Activated naive CD4-positive, alpha-beta T cell treated with anti-CD3 and anti-CD28 coated beads, Interleukin-2, amount 50 U/mL, for 72 hours (primary cell): ENCODE measurements around the gene CLTB. TPM values are rescaled to one million over a fixed set of nuclear protein-coding genes. Genes with fewer than 3 reads are reported as not detected.
A peak's percentile ranks its signal among the peaks of the same experiment; 100 is the strongest.
"Not testable (repeated sequence)": the region's sequence is repeated elsewhere in the genome, so short reads cannot be mapped to it uniquely, and the experiment has no call there.

Experiments used
- ATAC-seq, 2 donors: fragments of 150-1000 bp; cut with Tn5 transposase; 2 replicates each; pipeline ENCODE4 v1.10.0; 2021; ENCODE audit warnings: mild to moderate bottlenecking in 2 of 2, moderate library complexity in 2 of 2
- DNase-seq, 2 donors: peaks; one replicate each; pipeline ENCODE4 v3.0.0; 2021 to 2022; ENCODE audit warnings: low spot score in 2 of 2
- H3K27ac Mint-ChIP-seq, 2 donors: one replicate each; pipeline ENCODE4 v1.8.0; 2022; ENCODE audit warnings: mild to moderate bottlenecking in 2 of 2, mixed read lengths in 2 of 2
- H3K36me3 Mint-ChIP-seq, 2 donors: one replicate each; pipeline ENCODE4 v1.8.0; 2022; ENCODE audit warnings: mixed read lengths in 2 of 2
- H3K9me3 Mint-ChIP-seq, 2 donors: one replicate each; pipeline ENCODE4 v1.8.0; 2022; ENCODE audit warnings: mixed read lengths in 2 of 2
- total RNA-seq, 2 donors: library from RNA; stranded (reverse); gene quantifications; one replicate each; pipeline ENCODE4 v1.2.3, GENCODE V29; 2022

Gene CLTB, protein sequence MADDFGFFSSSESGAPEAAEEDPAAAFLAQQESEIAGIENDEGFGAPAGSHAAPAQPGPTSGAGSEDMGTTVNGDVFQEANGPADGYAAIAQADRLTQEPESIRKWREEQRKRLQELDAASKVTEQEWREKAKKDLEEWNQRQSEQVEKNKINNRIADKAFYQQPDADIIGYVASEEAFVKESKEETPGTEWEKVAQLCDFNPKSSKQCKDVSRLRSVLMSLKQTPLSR
- 10 to 100 TPM; 41.8 to 48.6 TPM for total RNA-seq

DNA sequence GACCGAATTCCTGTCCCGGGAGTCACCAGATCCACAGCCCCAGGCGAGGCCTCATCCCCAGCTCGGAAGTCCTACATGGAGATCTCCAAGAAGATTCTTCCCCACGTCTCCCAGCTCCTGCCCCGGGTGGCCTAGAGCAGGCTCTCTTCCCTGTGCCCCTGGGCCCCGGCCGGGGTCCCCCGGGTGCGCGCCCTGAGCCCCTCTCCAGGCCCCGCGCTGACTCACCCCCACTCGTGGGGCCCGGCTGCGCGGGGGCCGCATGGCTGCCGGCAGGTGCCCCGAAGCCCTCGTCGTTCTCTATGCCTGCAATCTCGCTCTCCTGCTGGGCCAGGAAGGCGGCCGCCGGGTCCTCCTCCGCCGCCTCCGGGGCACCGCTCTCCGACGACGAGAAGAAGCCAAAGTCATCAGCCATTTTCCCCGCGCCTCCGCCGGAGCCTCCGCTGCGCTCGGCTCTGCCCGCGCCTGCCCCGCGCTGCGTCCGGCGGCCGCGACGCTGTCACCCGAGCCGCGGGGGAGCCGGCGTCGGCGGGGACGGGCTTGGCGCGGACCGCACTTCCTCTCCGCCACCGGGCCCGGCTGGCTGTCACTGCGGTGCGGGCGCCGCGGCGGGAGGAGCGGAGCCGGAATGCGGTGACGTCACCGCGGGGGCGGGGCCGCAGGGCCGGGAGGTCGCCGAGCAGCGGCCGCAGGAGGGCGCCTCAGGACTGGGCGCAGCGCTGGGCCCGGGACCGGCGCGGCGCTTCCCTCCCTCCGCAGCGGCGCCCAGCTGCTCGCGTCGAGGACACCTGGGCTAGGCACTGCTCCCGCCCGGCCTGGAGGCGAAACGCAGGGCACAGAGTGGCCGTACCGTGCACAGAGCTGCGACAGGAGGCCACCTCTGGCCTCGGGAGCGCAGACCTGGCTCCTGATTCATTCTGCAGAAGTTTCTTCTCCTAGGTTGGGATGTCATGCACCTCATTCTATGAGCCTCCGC is at the start of gene CLTB:
CLTB (minus strand) TSS at position 588 of the 973 bp plus-strand sequence; CDS start at position 412, 176 bp downstream.
- H3K9me3 Mint-ChIP-seq = no peaks in the 10 kb centered on the region
- ATAC-seq (peak; percentile 96 to 98), DNase-seq (peak; percentile 77 to 87)
- H3K36me3 Mint-ChIP-seq = no peaks in the 10 kb centered on the region
- H3K27ac Mint-ChIP-seq = peak within 1 kb of the TSS; percentile 15 to 30

DNA sequence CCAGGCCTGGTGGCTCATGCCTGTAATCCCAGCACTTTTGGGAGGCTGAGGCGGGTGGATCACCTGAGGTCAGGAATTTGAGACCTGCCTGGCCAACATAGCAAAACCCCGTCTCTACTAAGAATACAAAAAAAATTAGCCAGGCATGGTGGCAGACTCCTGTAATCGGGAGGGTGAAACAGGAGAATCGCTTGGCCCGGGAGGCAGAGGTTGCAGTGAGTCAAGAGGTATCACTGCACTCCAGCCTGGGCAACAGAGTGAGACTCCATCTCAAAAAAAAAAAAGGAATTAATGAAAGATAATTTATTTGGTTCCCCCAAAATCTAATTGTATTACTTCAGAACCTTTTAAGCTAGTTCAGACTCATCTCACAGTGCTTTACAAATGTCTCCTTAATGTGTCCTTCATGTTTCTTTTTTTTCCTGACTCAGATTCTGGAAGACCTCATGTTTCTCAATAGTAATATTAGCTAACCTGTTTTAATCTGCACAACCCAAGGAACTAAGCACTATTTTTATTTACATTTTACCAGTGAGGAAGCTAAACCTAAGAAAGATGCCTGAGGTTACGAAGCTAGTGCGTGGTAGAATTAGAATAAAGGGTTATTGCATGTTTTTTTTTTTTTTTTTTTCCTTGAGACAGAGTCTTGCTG is 46.9 kb upstream of the CLTB start:
- no peaks in the 10 kb centered on the region for H3K9me3 Mint-ChIP-seq

DNA sequence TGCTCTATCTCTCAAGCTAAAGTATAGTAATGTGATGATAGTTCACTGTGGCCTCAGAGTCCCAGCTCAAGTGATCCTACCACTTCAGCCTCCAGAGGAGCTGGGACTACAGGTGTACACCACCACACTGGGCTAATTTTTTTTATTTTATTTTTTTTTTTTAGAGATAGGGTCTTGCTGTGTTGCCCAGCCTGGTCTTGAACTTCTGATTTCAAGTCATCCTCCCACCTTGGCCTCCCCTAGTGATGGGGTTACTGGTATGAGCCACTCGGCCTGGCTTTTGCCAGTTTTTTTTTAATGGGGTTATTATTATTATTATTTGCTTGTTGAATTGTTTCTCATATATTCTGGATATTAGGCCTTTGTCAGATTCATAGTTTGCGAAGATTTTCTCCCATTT is 45.0 kb upstream of the CLTB start:
- Mint-ChIP-seq H3K27ac (no peak overlapping the region), H3K36me3 (peaks cover 4 to 6% of the 10 kb centered on the region in 2 donors), H3K9me3 (no peaks in the 10 kb centered on the region)
- no peak for ATAC-seq
- no peak for DNase-seq

More for the DNA sequence above, 46.9 kb upstream of the CLTB start:
- H3K27ac Mint-ChIP-seq = no peak overlapping the region
- DNase-seq (no peak), ATAC-seq (no peak)
- H3K36me3 Mint-ChIP-seq = peaks cover 4 to 13% of the 10 kb centered on the region in 2 donors

DNA sequence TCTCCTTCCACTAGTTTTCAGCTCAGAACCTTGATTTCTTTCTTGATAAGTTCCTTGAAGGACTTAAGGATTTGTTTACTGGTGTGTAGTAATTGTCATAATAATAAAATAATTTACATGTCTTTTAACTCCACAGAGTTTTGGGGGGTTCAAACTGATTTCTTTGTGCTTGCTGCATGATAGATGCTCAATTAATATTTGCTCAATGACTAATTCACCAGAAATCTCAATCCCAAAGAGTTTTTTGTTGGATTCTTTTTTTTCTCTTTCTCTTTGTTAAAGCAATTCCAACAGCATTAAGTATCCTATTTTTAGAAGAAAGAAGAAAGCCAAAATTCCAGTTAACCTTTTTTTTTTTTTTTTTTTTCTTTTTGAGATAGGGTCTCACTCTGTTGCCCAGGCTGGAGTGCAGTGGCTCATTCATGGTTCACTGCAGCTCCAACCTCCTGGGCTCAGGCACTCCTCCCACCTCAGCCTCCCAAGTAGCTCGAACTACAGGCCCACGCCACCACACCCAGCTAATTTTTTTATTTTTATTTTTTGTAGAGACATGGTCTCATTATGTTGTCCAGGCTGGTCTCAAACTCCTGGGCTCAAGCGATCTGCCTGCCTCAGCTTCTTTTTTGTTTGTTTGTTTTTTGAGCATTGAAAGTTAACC is 42.7 kb upstream of the CLTB start:
- Mint-ChIP-seq H3K27ac (no peak overlapping the region), H3K9me3 (no peaks in the 10 kb centered on the region), H3K36me3 (peaks cover 0 to 4% of the 10 kb centered on the region in 2 donors)
- ATAC-seq = no peak
- no peak for DNase-seq

DNA sequence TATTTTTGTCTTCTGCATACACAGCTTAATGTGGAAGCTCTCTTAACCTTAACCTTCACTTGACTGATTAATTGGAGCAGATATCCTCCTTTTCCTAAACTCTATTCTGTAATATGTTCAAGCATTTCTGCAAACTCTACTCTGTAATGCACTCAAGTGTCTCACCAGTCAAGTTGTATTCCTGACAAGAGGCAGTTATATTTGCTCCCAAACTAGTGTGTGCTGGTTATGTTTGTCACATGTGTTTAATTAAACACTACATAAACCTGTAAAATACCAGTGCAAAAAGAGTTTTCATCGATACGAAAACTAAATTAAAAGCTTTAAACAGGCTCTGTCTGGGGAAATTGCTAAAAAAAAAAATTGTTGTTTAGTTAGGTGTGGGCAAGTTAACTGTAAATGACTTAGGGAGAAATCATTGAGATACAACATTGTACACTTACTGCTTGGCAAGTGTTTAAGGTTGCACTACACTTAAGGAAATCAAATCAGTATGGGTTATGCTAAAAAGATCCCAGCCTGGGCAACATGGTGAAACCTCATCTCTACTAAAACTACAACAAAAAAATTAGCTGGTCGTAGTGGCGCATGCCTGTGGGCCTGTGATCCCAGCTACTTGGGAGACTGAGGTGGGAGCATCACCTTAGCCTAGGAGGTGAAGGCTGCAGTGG is 38.5 kb upstream of the CLTB start:
- ATAC-seq = no peak
- Mint-ChIP-seq H3K36me3 (peaks cover 0 to 6% of the 10 kb centered on the region in 2 donors), H3K27ac (no peak overlapping the region)

DNA sequence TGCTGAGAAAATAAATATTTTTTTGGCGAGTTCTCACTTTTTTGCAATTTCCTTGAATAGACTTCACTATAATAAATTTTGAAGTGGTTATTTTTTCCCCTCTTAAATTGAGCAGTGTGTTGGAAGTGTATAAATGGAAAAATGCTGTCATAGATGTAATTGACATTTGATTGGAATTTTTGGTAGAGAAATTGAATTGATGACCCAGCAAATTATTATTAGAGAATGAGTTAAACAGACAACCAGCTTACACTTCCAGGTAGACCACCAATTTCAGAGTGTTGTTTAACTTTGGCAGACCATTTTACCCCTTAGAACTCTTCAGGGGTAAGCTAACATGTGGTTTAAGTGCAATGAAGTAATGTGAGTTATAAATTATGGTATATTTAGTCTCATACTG is 33.7 kb upstream of the CLTB start:
- ATAC-seq (no peak), DNase-seq (no peak)
- Mint-ChIP-seq H3K27ac (no peak overlapping the region), H3K9me3 (no peaks in the 10 kb centered on the region), H3K36me3 (peaks cover 16 to 22% of the 10 kb centered on the region in 2 donors)

More for the DNA sequence above, 38.5 kb upstream of the CLTB start:
- H3K9me3 Mint-ChIP-seq = no peaks in the 10 kb centered on the region
- DNase-seq = no peak

DNA sequence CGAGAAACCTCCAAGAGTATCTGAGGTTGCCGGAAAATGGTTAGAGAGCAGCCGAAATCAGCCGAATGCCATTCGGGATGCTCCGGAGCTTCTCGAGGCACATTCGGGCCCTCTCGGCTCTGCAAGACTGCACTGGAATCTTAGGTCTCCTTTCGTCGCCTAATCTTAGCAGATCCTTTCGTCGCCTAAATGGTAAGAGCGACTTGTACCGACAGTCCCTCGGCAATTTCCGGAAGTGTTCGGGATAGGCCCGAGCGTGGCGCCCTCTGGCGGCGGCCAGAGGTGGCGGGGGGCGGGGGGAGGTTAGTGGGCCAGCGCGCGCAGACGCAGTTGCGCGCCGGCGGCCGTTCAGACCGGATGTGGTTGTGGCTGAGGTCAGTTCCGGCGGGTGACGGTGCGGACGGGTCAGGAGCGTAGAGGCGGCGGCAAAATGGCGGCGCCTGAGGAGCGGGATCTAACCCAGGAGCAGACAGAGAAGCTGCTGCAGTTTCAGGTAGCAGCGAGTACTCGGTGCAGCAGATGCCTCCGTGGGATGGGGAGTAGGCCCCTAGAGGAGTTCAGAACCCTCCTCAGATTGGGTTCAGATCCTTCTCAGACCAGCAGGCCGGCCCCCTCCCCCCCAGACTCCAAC is 31.8 kb upstream of the CLTB start, which contains the start of gene FAF2:
FAF2 (plus strand) TSS at position 408 of the 631 bp plus-strand sequence; CDS start at position 431, 23 bp downstream.
- peak within 1 kb of the TSS; percentile 99 to 100 for H3K27ac Mint-ChIP-seq
- peaks cover 16 to 22% of the 10 kb centered on the region in 2 donors for H3K36me3 Mint-ChIP-seq
- H3K9me3 Mint-ChIP-seq = no peaks in the 10 kb centered on the region
- ATAC-seq (peak; percentile 95 to 97), DNase-seq (peak; percentile 99 to 100)

DNA sequence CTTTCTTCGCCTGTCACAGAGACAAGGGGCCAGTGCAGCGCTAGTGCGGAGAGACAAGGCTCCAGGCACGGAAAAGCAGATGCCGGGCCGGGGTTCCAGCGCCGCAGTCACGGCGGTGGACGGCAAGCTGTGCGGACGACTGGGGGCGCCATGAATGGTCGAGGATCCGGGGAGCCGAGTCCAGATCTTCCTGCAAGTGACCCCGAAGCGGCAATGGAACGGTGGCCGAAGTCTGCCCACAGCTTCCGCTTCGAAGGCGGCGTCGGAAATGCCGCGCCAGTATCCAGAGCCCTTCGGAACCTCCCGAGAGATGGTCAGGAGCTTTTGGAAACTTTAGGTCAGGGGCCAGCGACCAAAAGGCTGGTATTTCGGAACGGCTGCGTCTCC is 31.2 kb upstream of the CLTB start:
- ATAC-seq = peak; percentile 2 to 49
- Mint-ChIP-seq H3K9me3 (no peaks in the 10 kb centered on the region), H3K36me3 (peaks cover 16 to 22% of the 10 kb centered on the region in 2 donors), H3K27ac (peak overlapping the region; percentile 99 to 100)
- DNase-seq = no peak

DNA sequence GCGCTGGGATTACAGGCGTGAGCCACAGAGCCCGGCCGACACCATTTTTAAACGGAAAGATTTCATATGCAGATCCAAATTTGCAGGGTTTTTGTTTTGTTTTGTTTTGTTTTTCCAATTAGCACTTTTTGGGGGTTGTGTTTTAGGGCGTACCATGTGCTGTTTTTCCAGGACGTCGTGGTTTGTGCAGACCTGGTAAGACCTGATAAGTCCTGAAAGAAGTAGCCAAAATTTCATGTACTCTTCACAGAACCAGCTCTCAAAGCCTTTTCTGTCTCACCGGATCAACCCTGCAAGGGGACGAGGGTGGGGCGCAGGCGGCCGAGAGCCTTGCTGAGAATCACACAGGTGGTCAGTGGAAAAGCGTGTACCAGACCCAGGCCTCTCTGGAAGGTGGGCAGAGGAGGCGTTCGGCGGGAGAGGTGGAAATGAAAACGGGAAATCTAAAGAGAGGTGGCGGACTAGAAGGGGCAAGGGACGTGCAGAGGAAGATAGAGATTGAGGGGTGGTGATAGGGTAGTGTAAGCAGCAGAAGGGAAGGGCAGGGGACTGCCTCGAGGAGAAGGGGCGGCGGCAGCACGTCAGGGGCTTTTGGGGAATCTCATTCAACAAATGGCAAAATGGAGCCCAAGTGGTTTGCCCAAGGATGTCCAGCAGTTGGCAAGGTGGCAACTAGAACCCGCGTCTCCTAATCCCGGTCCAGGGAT is 30.7 kb upstream of the CLTB start:
- peak overlapping the region; percentile 99 to 100 for H3K27ac Mint-ChIP-seq
- DNase-seq (peak in 1 of 2 donors; percentile 8), ATAC-seq (peak in 1 of 2 donors; percentile 10)
- H3K9me3 Mint-ChIP-seq = no peaks in the 10 kb centered on the region
- H3K36me3 Mint-ChIP-seq = peaks cover 16 to 22% of the 10 kb centered on the region in 2 donors

DNA sequence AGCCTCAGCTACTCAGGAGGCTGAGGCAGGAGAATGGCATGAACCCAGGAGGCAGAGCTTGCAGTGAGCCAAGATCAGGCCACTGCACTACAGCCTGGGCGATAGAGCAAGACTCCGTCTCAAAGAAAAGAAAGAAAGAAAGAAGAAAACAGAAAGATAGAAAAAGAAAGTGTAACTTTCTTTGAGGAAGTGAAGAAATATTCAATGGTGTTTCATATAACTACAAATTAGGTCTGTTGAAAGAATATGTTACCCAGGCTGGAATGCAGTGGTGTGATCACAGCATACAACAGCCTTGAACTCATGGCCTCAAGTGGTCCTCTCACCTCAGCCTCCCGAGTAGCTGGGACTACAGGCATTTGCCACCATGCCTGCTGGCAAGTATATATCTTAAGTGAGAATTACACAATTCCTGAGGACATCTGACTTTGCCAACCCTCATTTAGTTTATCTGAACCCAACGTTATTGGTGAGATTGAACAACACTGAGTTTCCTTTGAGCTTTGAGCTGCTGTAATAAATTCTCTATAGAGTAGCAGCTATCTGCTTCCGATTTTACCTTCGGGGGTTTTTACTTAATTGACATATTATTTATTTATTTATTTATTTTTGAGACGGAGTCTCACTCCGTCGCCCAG is 29.8 kb upstream of the CLTB start:
- no peaks in the 10 kb centered on the region for H3K9me3 Mint-ChIP-seq
- H3K36me3 Mint-ChIP-seq = peaks cover 16 to 22% of the 10 kb centered on the region in 2 donors
- no peak overlapping the region for H3K27ac Mint-ChIP-seq
- no peak for ATAC-seq
- DNase-seq = no peak

DNA sequence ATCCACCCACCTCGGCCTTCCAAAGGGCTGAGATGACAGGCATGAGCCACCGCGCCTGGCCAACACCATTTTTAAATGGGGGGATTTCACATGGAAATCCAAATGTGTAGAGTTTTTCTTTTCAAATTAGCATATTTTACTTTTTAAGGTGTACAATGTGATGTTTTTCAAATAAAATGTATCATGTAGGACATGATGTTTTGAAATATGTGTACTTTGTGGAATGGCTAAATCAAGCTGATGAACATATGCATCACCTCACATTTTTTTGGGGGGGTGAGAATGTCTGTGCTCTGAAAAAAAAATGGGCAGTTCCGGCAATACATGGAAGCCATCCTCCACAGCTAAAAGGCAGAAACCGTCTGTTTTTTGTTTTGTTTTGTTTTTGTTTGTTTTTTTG is 28.4 kb upstream of the CLTB start:
- no peaks in the 10 kb centered on the region for H3K9me3 Mint-ChIP-seq
- peaks cover 10 to 22% of the 10 kb centered on the region in 2 donors for H3K36me3 Mint-ChIP-seq
- ATAC-seq = no peak
- DNase-seq = no peak
- H3K27ac Mint-ChIP-seq = no peak overlapping the region

DNA sequence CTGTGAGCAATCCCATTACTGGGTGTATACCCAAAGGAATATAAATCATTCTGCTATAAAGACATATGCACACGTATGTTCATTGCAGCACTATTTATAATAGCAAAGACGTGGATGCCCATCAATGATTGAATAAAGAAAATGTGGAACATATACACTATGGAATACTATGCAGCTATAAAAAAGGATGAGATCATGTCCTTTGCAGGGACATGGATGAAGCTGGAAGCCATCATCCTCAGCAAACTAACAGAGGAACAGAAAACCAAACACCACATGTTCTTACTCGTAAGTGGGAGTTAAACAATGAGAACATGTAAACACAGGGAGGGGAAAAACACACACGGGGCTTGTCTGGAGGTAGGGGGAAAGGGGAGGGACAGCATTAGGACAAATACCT is 26.6 kb upstream of the CLTB start:
- not testable (repeated sequence) for H3K9me3 Mint-ChIP-seq, ATAC-seq, DNase-seq, H3K27ac Mint-ChIP-seq
- peaks cover 10 to 11% of the 10 kb centered on the region in 2 donors for H3K36me3 Mint-ChIP-seq

DNA sequence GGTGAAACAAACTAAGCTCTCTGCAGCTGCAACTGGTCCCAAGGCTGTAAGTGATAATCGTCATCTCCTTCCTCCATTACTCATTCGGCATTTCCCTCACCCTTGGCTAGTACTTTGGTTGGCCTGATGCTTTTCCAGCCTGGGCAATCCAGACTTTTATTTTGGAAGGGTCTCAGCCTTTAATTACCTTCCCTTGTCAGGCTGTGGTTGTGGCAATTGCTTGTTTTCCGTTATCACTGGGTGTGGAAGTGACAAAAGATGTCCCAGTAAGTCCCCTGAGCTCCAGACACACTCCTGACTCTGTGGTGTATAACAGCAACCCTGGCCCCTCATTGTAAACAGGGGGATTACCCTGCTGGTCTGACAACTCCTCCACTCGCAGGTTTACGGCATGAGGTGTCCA is 25.6 kb upstream of the CLTB start:
- H3K27ac Mint-ChIP-seq = no peak overlapping the region
- H3K36me3 Mint-ChIP-seq = peaks cover 2% of the 10 kb centered on the region in 2 donors
- H3K9me3 Mint-ChIP-seq = no peaks in the 10 kb centered on the region
- no peak for ATAC-seq
- no peak for DNase-seq

DNA sequence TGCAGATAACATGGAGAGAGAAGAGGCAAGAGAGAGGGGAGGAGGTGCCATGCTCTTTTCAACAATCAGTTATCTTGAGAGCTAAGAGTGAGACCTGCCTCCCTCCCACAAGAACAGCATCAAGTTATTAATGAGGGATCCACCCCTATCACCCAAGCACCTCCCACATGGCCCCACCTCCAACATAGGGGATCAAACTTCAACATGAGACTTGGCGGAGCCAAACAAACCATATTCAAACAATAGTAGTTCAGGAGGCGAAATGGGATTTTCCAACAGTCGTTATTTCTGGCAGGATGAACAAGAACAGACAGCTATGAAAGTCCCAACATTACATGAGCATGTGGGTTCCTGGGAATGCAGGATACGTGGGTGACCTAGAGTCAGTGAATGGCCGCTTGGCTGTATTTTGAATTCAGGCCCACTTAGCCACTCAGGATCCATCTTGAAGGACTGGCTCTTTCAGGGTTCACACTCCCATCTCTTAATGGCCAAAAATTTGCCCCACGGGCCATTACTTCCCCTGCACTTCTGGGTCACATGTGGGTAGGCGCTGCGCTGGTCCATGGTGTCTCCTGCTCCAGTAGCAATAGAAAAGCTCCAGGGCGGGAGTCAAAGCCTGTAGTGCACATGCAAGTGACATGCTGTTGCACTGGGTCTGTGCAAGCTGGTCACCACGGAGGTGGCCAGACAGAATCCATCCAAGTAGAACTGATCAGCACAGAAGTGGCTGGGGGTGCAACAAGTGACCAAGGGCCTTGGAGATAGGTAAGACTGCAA is 24.8 kb upstream of the CLTB start:
- Mint-ChIP-seq H3K27ac (no peak overlapping the region), H3K9me3 (no peaks in the 10 kb centered on the region), H3K36me3 (no peaks in the 10 kb centered on the region)
- no peak for DNase-seq
- no peak for ATAC-seq
